Body of pancreas (tissue), 4 donors: Measurements from ENCODE around the gene FLAD1.

Experiments
- CTCF ChIP-seq, 7 experiments: fragments of 450-650 bp in 4 of 7; fragments of 200-600 bp in 3 of 7; sonication (generic) in 3 of 7; IDR thresholded peaks; one replicate each; pipeline ENCODE4 v1.5.1; 2016 to 2019; ENCODE audit warnings: antibody characterized with exemption in 7 of 7
- POLR2A ChIP-seq, 3 donors: fragments of 450-650 bp; IDR thresholded peaks; one replicate each; pipeline ENCODE4 v1.6.1; 2016; ENCODE audit warnings: antibody characterized with exemption in 3 of 3, mild to moderate bottlenecking in 2 of 3

- TF ChIP-seq CTCF (IDR thresholded peaks at IDR 0.05) (no peak), POLR2A (IDR thresholded peaks at IDR 0.05) (no peak)
Observed at GRCh38 chr1:155026588-155026987, 43.4 kb downstream of the FLAD1 start.
